WTC11 (cell line): Measurements from ENCODE around the gene IQGAP2. TPM values are rescaled to one million over a fixed set of nuclear protein-coding genes. Genes with fewer than 3 reads are reported as not detected.

ENCODE experiments used
- ATAC-seq: fragments of 200-7000 bp; cut with Tn5 transposase; 2 replicates; pipeline ENCODE4 v1.10.0; 2021; ENCODE audit warnings: mild to moderate bottlenecking, moderate library complexity
- CTCF ChIA-PET: fragments of 300-600 bp; sonication (Branson Sonifier 250); formaldehyde crosslinking; loops from one replicate; lab custom pipeline; 2021; ENCODE audit warnings: antibody characterized with exemption; lab: Charles Lee
- POLR2A ChIA-PET: fragments of 350-600 bp; sonication (Branson Sonifier 250); formaldehyde crosslinking; loops from one replicate; lab custom pipeline; 2021; ENCODE audit warnings: antibody characterized with exemption; lab: Charles Lee
- DNase-seq: peaks from one replicate; pipeline ENCODE4 v3.0.0; 2021; ENCODE audit warnings: low spot score
- H3K27ac Mint-ChIP-seq: 2 replicates; pipeline ENCODE4 v1.8.0; 2021; ENCODE audit warnings: mixed read lengths
- H3K27me3 Mint-ChIP-seq: 2 replicates; pipeline ENCODE4 v1.8.0; 2021; ENCODE audit warnings: low read depth, mild to moderate bottlenecking, moderate library complexity, mixed read lengths
- H3K36me3 Mint-ChIP-seq: 2 replicates; pipeline ENCODE4 v1.8.0; 2021; ENCODE audit warnings: mixed read lengths
- H3K4me1 Mint-ChIP-seq: 2 replicates; pipeline ENCODE4 v1.8.0; 2022; ENCODE audit warnings: mixed read lengths
- H3K4me3 Mint-ChIP-seq: 2 replicates; pipeline ENCODE4 v1.8.0; 2021; ENCODE audit warnings: mild to moderate bottlenecking, moderate library complexity, mixed read lengths
- H3K9me3 Mint-ChIP-seq: 2 replicates; pipeline ENCODE4 v1.8.0; 2021; ENCODE audit warnings: mixed read lengths
- ATF3 ChIP-seq: sonication (generic); formaldehyde crosslinking; conservative IDR thresholded peaks from 2 replicates; pipeline ENCODE4 v1.8.1; 2022; ENCODE audit warnings: mild to moderate bottlenecking, missing genetic modification reagents
- CTCF ChIP-seq: fragments of 200-600 bp; IDR thresholded peaks from 2 replicates; pipeline ENCODE4 v1.8.0; 2022; ENCODE audit warnings: antibody characterized with exemption
- EMX1 ChIP-seq: fragments of 250-450 bp; sonication (Bioruptor Pico); IDR thresholded peaks from 2 replicates; pipeline ENCODE4 v1.8.0; 2021; ENCODE audit warnings: mild to moderate bottlenecking
- ESRRA ChIP-seq: sonication (generic); formaldehyde crosslinking; IDR thresholded peaks from 2 replicates; pipeline ENCODE4 v1.8.1; 2022; ENCODE audit warnings: mild to moderate bottlenecking, missing genetic modification reagents, borderline replicate concordance
- ETV6 ChIP-seq: sonication (generic); formaldehyde crosslinking; IDR thresholded peaks from 2 replicates; pipeline ENCODE4 v1.8.1; 2022; ENCODE audit warnings: mild to moderate bottlenecking, missing genetic modification reagents
- FOXK1 ChIP-seq: sonication (generic); formaldehyde crosslinking; IDR thresholded peaks from 2 replicates; pipeline ENCODE4 v1.8.0; 2022; ENCODE audit warnings: mild to moderate bottlenecking, moderate library complexity, missing genetic modification reagents
- GABPB1 ChIP-seq: sonication (generic); formaldehyde crosslinking; IDR thresholded peaks from 2 replicates; pipeline ENCODE4 v1.8.1; 2023; ENCODE audit warnings: mild to moderate bottlenecking, missing genetic modification reagents
- IRF2 ChIP-seq: sonication (generic); formaldehyde crosslinking; IDR thresholded peaks from 2 replicates; pipeline ENCODE4 v1.8.0; 2022; ENCODE audit warnings: low read depth, missing genetic modification reagents, borderline replicate concordance
- JUN ChIP-seq: sonication (generic); formaldehyde crosslinking; IDR thresholded peaks from 2 replicates; pipeline ENCODE4 v1.8.0; 2023; ENCODE audit warnings: mild to moderate bottlenecking, missing genetic modification reagents
- NFATC4 ChIP-seq: fragments of 250-450 bp; sonication (Bioruptor Pico); IDR thresholded peaks from 2 replicates; pipeline ENCODE4 v1.9.0; 2021; ENCODE audit warnings: mild to moderate bottlenecking
- NR1H2 ChIP-seq: sonication (generic); formaldehyde crosslinking; IDR thresholded peaks from 2 replicates; pipeline ENCODE4 v1.9.0; 2021; ENCODE audit warnings: mild to moderate bottlenecking, moderate library complexity, missing genetic modification reagents
- NR2C2 ChIP-seq: sonication (generic); formaldehyde crosslinking; IDR thresholded peaks from 2 replicates; pipeline ENCODE4 v1.8.0; 2022; ENCODE audit warnings: mild to moderate bottlenecking, missing genetic modification reagents
- NR3C1 ChIP-seq: sonication (generic); formaldehyde crosslinking; conservative IDR thresholded peaks from 2 replicates; pipeline ENCODE4 v1.8.1; 2023; ENCODE audit warnings: low read depth, mild to moderate bottlenecking, missing genetic modification reagents
- OVOL2 ChIP-seq: fragments of 250-450 bp; sonication (Bioruptor Pico); IDR thresholded peaks from 2 replicates; pipeline ENCODE4 v1.9.0; 2021; ENCODE audit warnings: mild to moderate bottlenecking, borderline replicate concordance
- SMAD4 ChIP-seq: sonication (generic); formaldehyde crosslinking; IDR thresholded peaks from 2 replicates; pipeline ENCODE4 v1.8.0; 2022; ENCODE audit warnings: mild to moderate bottlenecking, missing genetic modification reagents
- TEAD1 ChIP-seq: sonication (generic); formaldehyde crosslinking; IDR thresholded peaks from 2 replicates; pipeline ENCODE4 v1.8.0; 2022; ENCODE audit warnings: mild to moderate bottlenecking, missing genetic modification reagents
- TEAD4 ChIP-seq: sonication (generic); formaldehyde crosslinking; IDR thresholded peaks from 2 replicates; pipeline ENCODE4 v1.8.0; 2022; ENCODE audit warnings: mild to moderate bottlenecking, missing genetic modification reagents
- TP53 ChIP-seq: sonication (generic); formaldehyde crosslinking; IDR thresholded peaks from 2 replicates; pipeline ENCODE4 v1.8.1; 2023; ENCODE audit warnings: mild to moderate bottlenecking, missing genetic modification reagents
- ZNF121 ChIP-seq: sonication (generic); formaldehyde crosslinking; IDR thresholded peaks from 2 replicates; pipeline ENCODE4 v1.8.0; 2023; ENCODE audit warnings: missing genetic modification reagents
- ZNF138 ChIP-seq: sonication (generic); formaldehyde crosslinking; conservative IDR thresholded peaks from 2 replicates; pipeline ENCODE4 v1.8.1; 2022; ENCODE audit warnings: mild to moderate bottlenecking, moderate library complexity, missing genetic modification reagents
- ZNF219 ChIP-seq: sonication (generic); formaldehyde crosslinking; IDR thresholded peaks from 2 replicates; pipeline ENCODE4 v1.8.0; 2023; ENCODE audit warnings: missing genetic modification reagents, mild to moderate bottlenecking, borderline replicate concordance
- ZNF232 ChIP-seq: sonication (generic); formaldehyde crosslinking; IDR thresholded peaks from 2 replicates; pipeline ENCODE4 v1.8.0; 2022; ENCODE audit warnings: mild to moderate bottlenecking, missing genetic modification reagents
- ZNF263 ChIP-seq: sonication (generic); formaldehyde crosslinking; IDR thresholded peaks from 2 replicates; pipeline ENCODE4 v1.8.1; 2022; ENCODE audit warnings: low read depth, mild to moderate bottlenecking, moderate library complexity, missing genetic modification reagents
- ZNF671 ChIP-seq: fragments of 250-450 bp; sonication (Bioruptor Pico); IDR thresholded peaks from 2 replicates; pipeline ENCODE4 v1.8.0; 2021; ENCODE audit warnings: mild to moderate bottlenecking
- total RNA-seq: library from RNA; stranded (reverse); gene quantifications from 3 replicates; pipeline ENCODE4 v1.2.3, GENCODE V29; 2021
- TF ChIP-seq, protein P1 (sequence below): sonication (generic); formaldehyde crosslinking; IDR thresholded peaks from 2 replicates; pipeline ENCODE4 v1.8.0; 2023; ENCODE audit warnings: missing genetic modification reagents, mild to moderate bottlenecking, borderline replicate concordance
- TF ChIP-seq, protein P2 (sequence below): sonication (generic); formaldehyde crosslinking; IDR thresholded peaks from 2 replicates; pipeline ENCODE4 v1.8.1; 2023; ENCODE audit warnings: mild to moderate bottlenecking, missing genetic modification reagents, moderate library complexity
- TF ChIP-seq, protein P3 (sequence below): sonication (generic); formaldehyde crosslinking; IDR thresholded peaks from 2 replicates; pipeline ENCODE4 v1.8.1; 2022; ENCODE audit warnings: low read depth, missing genetic modification reagents, borderline replicate concordance

Gene IQGAP2
- total RNA-seq, 1 experiment from 2014 or later = 70.6 TPM

- TF ChIP-seq CTCF = no peak
- TF ChIP-seq, all 79 proteins: peak for 0
Measured at GRCh38 chr5:76626738-76627137, 223.7 kb downstream of the IQGAP2 start (continued).

DNA sequence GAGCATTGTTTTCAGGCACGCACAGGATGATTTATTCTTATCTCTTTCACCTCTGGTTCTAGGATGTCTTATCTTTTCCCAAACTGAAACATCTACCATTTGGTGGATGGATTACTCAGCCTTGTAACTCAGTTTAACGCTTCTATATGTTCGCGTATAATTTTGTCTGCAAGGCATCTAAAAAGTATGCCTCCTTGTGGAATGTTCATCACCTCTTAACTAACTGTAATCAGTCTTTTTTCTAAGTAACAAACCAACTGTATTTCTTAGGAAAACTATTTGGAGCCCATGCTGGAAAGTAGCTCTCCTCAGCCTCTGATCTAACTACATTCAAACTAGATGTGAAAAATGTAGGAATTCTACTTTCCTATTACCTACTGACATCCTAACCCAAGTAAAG lies 231.6 kb downstream of the IQGAP2 start:
- DNase-seq = no peak
- no peak overlapping the region for H3K27ac Mint-ChIP-seq
- peaks cover 26% of the 10 kb centered on the region for H3K4me1 Mint-ChIP-seq
- ChIA-PET POLR2A (no interaction called here), CTCF (interaction anchor here (3.6 kb wide), 1 partner anchor 33 kb away, joined by 14 read pairs; no protein-coding TSS in a partner anchor)
- ATAC-seq = no peak
- no peaks in the 10 kb centered on the region for H3K9me3 Mint-ChIP-seq
- no peak overlapping the region for H3K4me3 Mint-ChIP-seq
- peaks cover 6% of the 10 kb centered on the region for H3K36me3 Mint-ChIP-seq
- no peak for TF ChIP-seq FOXK1 (CRISPR knock-in tag)
- TF ChIP-seq ZNF219 (CRISPR knock-in tag) = no peak
- TF ChIP-seq ZNF121 (CRISPR knock-in tag) = no peak
- TF ChIP-seq NR2C2 = no peak
- no peak for TF ChIP-seq TEAD4
- TF ChIP-seq EMX1 (CRISPR knock-in tag) = no peak
- no peak for TF ChIP-seq ETV6
- no peak for TF ChIP-seq GABPB1 (CRISPR knock-in tag)
- no peak for TF ChIP-seq JUN (CRISPR knock-in tag)
- TF ChIP-seq SMAD4 (CRISPR knock-in tag) = no peak
- no peak for TF ChIP-seq ZNF263 (CRISPR knock-in tag)
- no peak for TF ChIP-seq ESRRA (CRISPR knock-in tag)
- no peak for TF ChIP-seq ZNF138 (CRISPR knock-in tag)
- TF ChIP-seq NR3C1 (CRISPR knock-in tag) = no peak
- TF ChIP-seq OVOL2 = no peak
- no peak for TF ChIP-seq TP53 (CRISPR knock-in tag)
- TF ChIP-seq ATF3 (CRISPR knock-in tag) = no peak
- TF ChIP-seq IRF2 (CRISPR knock-in tag) = no peak
- no peak for TF ChIP-seq TEAD1 (CRISPR knock-in tag)
- TF ChIP-seq NR1H2 (CRISPR knock-in tag) = no peak
- no peaks in the 10 kb centered on the region for H3K27me3 Mint-ChIP-seq

- Mint-ChIP-seq H3K4me1 (peaks cover 13% of the 10 kb centered on the region), H3K4me3 (no peak overlapping the region), H3K36me3 (peaks cover 6% of the 10 kb centered on the region), H3K27ac (no peak overlapping the region), H3K9me3 (no peaks in the 10 kb centered on the region), H3K27me3 (no peaks in the 10 kb centered on the region)
- ChIA-PET CTCF (interaction anchor here (1.5 to 2.5 kb wide), 4 partner anchors 36 to 311 kb away, joined by 3 to 11 read pairs (median 8); no protein-coding TSS in a partner anchor), POLR2A (no interaction called here)
- DNase-seq (no peak), ATAC-seq (no peak)
- TF ChIP-seq, protein P1, sequence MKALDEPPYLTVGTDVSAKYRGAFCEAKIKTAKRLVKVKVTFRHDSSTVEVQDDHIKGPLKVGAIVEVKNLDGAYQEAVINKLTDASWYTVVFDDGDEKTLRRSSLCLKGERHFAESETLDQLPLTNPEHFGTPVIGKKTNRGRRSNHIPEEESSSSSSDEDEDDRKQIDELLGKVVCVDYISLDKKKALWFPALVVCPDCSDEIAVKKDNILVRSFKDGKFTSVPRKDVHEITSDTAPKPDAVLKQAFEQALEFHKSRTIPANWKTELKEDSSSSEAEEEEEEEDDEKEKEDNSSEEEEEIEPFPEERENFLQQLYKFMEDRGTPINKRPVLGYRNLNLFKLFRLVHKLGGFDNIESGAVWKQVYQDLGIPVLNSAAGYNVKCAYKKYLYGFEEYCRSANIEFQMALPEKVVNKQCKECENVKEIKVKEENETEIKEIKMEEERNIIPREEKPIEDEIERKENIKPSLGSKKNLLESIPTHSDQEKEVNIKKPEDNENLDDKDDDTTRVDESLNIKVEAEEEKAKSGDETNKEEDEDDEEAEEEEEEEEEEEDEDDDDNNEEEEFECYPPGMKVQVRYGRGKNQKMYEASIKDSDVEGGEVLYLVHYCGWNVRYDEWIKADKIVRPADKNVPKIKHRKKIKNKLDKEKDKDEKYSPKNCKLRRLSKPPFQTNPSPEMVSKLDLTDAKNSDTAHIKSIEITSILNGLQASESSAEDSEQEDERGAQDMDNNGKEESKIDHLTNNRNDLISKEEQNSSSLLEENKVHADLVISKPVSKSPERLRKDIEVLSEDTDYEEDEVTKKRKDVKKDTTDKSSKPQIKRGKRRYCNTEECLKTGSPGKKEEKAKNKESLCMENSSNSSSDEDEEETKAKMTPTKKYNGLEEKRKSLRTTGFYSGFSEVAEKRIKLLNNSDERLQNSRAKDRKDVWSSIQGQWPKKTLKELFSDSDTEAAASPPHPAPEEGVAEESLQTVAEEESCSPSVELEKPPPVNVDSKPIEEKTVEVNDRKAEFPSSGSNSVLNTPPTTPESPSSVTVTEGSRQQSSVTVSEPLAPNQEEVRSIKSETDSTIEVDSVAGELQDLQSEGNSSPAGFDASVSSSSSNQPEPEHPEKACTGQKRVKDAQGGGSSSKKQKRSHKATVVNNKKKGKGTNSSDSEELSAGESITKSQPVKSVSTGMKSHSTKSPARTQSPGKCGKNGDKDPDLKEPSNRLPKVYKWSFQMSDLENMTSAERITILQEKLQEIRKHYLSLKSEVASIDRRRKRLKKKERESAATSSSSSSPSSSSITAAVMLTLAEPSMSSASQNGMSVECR (CRISPR knock-in tag) = no peak
- no peak for TF ChIP-seq TEAD4
- no peak for TF ChIP-seq ZNF232 (CRISPR knock-in tag)
- TF ChIP-seq, protein P2, sequence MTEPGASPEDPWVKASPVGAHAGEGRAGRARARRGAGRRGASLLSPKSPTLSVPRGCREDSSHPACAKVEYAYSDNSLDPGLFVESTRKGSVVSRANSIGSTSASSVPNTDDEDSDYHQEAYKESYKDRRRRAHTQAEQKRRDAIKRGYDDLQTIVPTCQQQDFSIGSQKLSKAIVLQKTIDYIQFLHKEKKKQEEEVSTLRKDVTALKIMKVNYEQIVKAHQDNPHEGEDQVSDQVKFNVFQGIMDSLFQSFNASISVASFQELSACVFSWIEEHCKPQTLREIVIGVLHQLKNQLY (CRISPR knock-in tag) = no peak
- TF ChIP-seq, protein P3, sequence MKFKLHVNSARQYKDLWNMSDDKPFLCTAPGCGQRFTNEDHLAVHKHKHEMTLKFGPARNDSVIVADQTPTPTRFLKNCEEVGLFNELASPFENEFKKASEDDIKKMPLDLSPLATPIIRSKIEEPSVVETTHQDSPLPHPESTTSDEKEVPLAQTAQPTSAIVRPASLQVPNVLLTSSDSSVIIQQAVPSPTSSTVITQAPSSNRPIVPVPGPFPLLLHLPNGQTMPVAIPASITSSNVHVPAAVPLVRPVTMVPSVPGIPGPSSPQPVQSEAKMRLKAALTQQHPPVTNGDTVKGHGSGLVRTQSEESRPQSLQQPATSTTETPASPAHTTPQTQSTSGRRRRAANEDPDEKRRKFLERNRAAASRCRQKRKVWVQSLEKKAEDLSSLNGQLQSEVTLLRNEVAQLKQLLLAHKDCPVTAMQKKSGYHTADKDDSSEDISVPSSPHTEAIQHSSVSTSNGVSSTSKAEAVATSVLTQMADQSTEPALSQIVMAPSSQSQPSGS (CRISPR knock-in tag) = no peak
- TF ChIP-seq NR2C2 = no peak
- TF ChIP-seq ZNF671 (CRISPR knock-in tag) = no peak
- TF ChIP-seq OVOL2 = no peak
- no peak for TF ChIP-seq NFATC4 (CRISPR knock-in tag)
- no peak for TF ChIP-seq GABPB1 (CRISPR knock-in tag)
- TF ChIP-seq IRF2 (CRISPR knock-in tag) = no peak
Measured at GRCh38 chr5:76637490-76637889, 234.4 kb downstream of the IQGAP2 start.
